GM12873 (cell line): ENCODE data around the gene RPS14.

Experiments
- TF ChIP-seq, protein P1 (sequence below): IDR thresholded peaks from 2 replicates; pipeline ENCODE4 v1.5.1; 2012; ENCODE audit warnings: low read depth, mild to moderate bottlenecking, moderate library complexity, low read length, control low read depth; ENCODE audit not compliant: insufficient read depth; ENCODE audit errors: missing control alignments

RPS14 gene

DNA sequence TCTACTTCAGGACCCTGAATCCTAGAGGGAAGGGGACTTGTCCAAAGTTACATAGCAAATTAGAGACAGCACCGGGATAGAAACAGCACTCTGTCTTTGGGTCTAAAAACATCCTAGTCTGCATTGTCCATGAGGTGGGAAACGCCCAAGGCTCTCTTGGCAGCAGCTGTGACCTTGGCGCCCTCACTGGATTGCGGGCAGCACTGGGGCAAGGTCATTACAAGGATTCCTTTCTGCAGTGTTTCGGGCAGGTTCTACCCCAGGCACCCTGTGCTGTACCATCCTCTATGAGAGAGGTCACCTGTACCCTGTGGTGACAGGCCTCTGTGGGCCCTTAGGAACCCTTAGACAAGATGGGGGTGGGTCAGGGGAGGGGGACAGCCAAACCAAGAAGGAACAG lies 45.4 kb downstream of the RPS14 start:
- TF ChIP-seq, protein P1, sequence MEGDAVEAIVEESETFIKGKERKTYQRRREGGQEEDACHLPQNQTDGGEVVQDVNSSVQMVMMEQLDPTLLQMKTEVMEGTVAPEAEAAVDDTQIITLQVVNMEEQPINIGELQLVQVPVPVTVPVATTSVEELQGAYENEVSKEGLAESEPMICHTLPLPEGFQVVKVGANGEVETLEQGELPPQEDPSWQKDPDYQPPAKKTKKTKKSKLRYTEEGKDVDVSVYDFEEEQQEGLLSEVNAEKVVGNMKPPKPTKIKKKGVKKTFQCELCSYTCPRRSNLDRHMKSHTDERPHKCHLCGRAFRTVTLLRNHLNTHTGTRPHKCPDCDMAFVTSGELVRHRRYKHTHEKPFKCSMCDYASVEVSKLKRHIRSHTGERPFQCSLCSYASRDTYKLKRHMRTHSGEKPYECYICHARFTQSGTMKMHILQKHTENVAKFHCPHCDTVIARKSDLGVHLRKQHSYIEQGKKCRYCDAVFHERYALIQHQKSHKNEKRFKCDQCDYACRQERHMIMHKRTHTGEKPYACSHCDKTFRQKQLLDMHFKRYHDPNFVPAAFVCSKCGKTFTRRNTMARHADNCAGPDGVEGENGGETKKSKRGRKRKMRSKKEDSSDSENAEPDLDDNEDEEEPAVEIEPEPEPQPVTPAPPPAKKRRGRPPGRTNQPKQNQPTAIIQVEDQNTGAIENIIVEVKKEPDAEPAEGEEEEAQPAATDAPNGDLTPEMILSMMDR, result no peak

DNA sequence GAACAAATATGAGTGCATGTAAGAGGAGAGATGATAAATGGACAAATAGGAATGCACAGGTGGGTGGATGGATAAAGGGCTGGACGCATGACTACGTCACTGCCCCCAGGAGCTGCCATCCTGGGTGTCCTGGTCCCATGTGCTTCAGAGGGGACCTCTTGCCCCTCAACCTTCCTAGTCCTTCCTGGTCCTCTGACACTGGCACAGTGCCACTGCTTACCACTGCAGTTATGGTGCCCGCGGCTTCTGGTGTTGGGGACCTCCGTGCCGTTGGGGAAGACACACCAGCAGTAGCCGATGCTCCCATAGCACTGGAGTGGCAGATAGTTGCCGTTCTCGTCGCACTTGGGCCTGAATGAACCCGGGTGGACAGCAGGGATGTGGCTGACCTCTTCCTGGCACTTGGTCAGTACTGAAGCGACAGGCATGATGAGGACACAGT lies 46.6 kb downstream of the RPS14 start:
- TF ChIP-seq, protein P1, result no peak

DNA sequence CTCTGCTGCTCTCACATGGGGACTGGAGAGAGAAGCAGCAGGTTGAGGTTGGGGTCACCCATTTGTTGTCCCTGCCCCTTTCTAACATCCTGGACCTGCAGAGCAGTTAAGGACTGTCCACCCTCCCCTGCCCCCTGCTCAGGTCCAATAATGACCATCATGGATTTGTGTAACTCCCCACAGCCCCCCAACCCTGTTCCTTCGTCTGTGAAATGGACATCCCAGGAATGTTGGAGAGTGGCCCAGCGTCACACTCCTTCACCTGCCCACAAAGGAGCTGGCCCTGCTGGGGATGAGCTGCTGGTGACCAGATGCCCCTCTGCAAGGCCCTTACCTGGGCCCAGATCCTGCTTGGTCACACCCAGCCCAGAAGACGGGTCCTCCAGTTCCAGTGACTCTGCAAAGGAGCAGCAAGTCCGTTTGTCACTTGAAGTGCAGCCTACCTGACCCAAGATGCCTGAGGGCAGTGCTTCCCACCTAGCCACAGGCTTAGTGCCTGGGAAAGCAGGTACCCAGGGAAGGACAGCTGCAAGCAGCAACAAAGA lies 47.2 kb downstream of the RPS14 start:
- TF ChIP-seq, protein P1, result no peak

DNA sequence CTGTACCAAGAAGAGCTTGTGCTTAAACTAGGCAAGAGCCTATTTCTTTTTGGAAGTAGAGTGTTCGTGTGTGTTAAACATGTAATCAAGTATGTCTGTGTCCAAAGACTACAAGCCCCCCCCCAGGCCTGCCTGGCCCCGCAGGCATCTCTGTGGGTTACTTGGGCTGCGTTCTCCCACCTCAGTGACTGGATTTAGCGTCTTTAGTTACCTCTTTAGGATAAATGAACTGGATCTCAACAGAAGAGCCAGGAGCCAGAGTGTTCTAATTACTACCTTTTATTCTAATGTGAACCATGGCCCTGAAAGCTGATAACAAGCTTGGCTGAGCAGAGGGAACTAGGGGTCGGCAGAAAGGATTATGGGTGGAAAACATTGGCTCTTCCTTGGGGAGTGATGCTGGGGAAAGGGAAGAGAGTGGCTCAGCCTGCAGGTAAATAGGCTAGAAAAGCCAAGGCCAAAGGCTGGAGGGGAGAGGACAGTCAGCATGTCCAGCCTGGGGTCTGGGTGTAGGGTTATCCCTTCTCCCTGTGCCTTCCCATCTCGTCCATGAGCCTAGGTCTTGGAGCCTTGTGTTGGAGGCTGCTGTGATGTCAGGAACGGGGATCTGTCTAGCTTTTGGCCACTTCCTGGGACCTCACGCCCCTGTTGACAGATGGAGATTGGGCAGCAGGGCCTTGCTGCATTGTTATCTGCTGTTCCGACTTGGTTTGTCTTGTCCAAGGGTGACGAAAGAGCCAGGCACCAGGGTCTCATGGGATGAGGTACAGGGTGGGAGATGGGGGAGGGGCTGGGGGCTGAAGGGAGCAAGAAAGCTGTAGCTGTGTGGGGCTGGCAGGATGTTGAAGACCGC lies 47.9 kb downstream of the RPS14 start:
- TF ChIP-seq, protein P1, result no peak

DNA sequence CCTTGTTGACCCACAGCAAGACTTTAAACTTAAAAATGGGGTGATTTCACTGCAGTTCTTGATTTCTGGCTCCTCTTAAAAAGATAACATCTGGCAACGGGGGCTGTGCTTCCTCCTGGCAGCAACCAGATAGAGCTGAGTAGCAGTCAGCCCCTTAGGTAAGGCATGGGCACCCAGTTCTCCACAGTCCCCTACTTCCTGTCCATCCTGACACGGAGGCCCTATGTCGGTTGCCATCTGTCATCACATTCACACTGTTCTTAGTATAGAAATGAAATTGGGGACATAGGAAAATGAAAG lies 48.5 kb downstream of the RPS14 start:
- TF ChIP-seq, protein P1, result no peak

DNA sequence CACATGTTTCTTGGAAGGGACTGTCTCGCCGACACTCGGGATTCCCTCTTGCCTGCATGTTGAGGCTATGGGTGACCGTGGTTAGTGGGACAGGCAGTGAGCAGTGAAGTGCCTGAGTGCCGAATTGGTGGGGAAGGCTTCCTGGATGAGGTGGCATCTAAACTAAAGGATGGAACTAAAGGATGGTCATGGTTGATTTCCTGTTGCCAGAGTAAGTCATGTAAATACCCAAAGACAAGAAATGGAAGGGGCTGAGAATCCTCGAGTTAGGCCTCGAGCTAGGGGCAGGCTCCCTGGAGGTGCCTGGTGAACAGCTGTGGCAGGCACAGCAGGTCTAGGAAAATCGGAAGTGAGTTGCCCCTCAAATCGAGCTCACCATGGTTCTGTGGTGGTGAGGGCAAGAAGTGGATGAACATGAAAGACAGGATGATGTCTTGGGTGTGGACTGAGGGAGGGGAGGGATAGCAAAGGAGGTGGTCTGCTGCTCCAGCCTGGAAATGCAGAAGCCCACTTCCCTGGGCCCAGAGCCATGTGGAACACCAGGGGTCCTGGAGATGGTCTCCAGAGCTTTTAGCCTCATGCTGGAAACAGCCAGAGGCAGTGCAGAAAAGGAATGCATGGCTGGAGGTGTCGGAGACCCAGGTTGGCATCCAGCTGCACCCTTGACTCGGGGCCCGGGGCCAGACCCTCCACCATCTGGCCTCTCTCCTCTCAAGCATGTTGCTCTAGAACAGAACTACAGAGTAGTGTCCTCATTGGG lies 49.0 kb downstream of the RPS14 start:
- TF ChIP-seq, protein P1, result no peak

DNA sequence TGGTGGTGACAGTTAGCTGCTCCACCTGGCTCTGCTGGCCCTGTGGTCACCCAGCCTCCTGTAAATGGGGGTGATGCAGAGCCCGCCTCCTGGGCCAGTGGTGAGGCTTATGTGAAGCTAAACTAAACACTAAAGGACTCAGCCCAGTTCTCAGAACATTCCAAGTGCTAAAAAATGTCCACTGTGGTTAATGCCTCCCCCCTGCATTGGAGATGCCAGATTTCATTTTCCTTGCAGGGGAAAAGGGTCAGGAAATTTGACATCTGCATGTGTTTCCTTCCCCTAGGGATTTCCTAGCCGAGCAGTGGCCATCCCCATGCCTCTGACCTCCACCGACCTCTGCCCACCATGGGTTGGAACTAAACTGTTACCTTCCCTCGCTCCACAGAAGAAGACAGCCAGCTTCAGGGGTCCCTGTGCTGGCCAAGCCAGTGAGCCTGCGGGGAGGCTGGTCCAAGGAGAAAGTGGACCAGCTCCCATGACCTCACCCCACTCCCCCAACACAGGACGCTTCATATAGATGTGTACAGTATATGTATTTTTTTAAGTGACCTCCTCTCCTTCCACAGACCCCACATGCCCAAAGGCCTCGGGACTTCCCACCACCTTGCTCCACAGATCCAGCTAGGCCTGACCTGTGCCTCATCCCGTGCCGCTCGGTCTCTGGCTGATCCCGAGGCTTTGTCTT lies 49.9 kb downstream of the RPS14 start:
- TF ChIP-seq, protein P1, result no peak
